ENCODE measurements around the gene MYL6.

GRCh38 chr12:56158029-56158925 lies at the start of gene MYL6:
- TF ChIP-seq, protein P1, sequence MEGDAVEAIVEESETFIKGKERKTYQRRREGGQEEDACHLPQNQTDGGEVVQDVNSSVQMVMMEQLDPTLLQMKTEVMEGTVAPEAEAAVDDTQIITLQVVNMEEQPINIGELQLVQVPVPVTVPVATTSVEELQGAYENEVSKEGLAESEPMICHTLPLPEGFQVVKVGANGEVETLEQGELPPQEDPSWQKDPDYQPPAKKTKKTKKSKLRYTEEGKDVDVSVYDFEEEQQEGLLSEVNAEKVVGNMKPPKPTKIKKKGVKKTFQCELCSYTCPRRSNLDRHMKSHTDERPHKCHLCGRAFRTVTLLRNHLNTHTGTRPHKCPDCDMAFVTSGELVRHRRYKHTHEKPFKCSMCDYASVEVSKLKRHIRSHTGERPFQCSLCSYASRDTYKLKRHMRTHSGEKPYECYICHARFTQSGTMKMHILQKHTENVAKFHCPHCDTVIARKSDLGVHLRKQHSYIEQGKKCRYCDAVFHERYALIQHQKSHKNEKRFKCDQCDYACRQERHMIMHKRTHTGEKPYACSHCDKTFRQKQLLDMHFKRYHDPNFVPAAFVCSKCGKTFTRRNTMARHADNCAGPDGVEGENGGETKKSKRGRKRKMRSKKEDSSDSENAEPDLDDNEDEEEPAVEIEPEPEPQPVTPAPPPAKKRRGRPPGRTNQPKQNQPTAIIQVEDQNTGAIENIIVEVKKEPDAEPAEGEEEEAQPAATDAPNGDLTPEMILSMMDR (conservative IDR thresholded peaks at IDR 0.05 in 1 of 2, IDR thresholded peaks at IDR 0.05 in 1 of 2; ENCODE audit: extremely low read depth in 1 of 2, insufficient read depth in 1 of 2, low read depth in 1 of 2, low read length in 2 of 2) = no peak
- TF ChIP-seq EZH2 (IDR thresholded peaks at IDR 0.05; ENCODE audit: borderline replicate concordance, low read length) = no peak

Measured in mammary epithelial cell (primary cell).